Endothelial cell of umbilical vein (primary cell): ENCODE results near the gene RBPJ. TPM values are rescaled to one million over a fixed set of nuclear protein-coding genes. Genes with fewer than 3 reads are reported as not detected.

Source experiments
- BruUV-seq: library from RNA; stranded (reverse); fragments of 400-500 nt; replicated peaks from 2 replicates; lab custom pipeline; 2021; lab: Mats Ljungman, UMichigan
- CTCF ChIA-PET: fragments of 300-600, 350-600 bp; sonication (Branson Sonifier 250); formaldehyde crosslinking; loops from one replicate; lab custom pipeline; 2021; ENCODE audit warnings: antibody characterized with exemption, inconsistent platforms; lab: Charles Lee
- POLR2A ChIA-PET: fragments of 300-600, 350-600 bp; sonication (Branson Sonifier 250); formaldehyde crosslinking; loops from one replicate; lab custom pipeline; 2021; ENCODE audit warnings: antibody characterized with exemption, inconsistent platforms; lab: Charles Lee
- DNase-seq: peaks from one replicate; pipeline ENCODE4 v3.0.0-alpha.2; 2011; ENCODE audit warnings: low read depth, low spot score
- FAIRE-seq: peaks from 2 replicates; lab custom pipeline; 2011; peaks lifted over from hg19 to GRCh38; lab: Jason Lieb, UNC
- H2AFZ ChIP-seq: 2 replicates; pipeline ENCODE4 v1.6.0; 2012; ENCODE audit warnings: low read depth, low read length, control low read depth, inconsistent platforms
- H3K27ac ChIP-seq: 2 replicates; pipeline ENCODE4 v1.5.1; 2011; ENCODE audit warnings: low read depth, mild to moderate bottlenecking, control low read depth, low read length, moderate library complexity; ENCODE audit not compliant: insufficient read depth
- H3K27me3 ChIP-seq, 2 experiments: 2 replicates each; pipeline versions ENCODE4 v1.6.0 to v1.6.1; 2011; ENCODE audit warnings: low read length in 2 of 2, mixed read lengths in 1 of 2; ENCODE audit not compliant: control insufficient read depth in 2 of 2, insufficient read depth in 2 of 2
- H3K36me3 ChIP-seq, 2 experiments: 2 replicates in 1 of 2; 3 replicates in 1 of 2; pipeline ENCODE4 v1.5.1; 2011; ENCODE audit warnings: low read length in 2 of 2, mild to moderate bottlenecking in 1 of 2, moderate library complexity in 1 of 2; ENCODE audit not compliant: control insufficient read depth in 2 of 2, insufficient read depth in 2 of 2; ENCODE audit errors: extremely low read depth in 1 of 2
- H3K4me1 ChIP-seq: 3 replicates; pipeline ENCODE4 v1.5.1; 2011; ENCODE audit warnings: mild to moderate bottlenecking, low read length; ENCODE audit not compliant: control insufficient read depth, insufficient read depth; ENCODE audit errors: extremely low read depth
- H3K4me2 ChIP-seq: 2 replicates; pipeline ENCODE4 v1.6.1; 2011; ENCODE audit warnings: low read length, control low read depth, mixed read lengths; ENCODE audit not compliant: insufficient read depth
- H3K4me3 ChIP-seq, 3 experiments: fragments of 200-600 bp in 1 of 3; sonication (generic), shearing (Covaris generic) in 1 of 3; replicated peaks in 1 of 3; 2 replicates each; pipeline ENCODE4 v1.5.1; 2011 to 2016; ENCODE audit warnings: control low read depth in 3 of 3, low read length in 3 of 3, mild to moderate bottlenecking in 2 of 3, inconsistent platforms in 1 of 3, low read depth in 1 of 3, moderate library complexity in 1 of 3; ENCODE audit not compliant: insufficient read depth in 1 of 3
- H3K79me2 ChIP-seq: 2 replicates; pipeline ENCODE4 v1.6.0; 2012; ENCODE audit warnings: low read length, inconsistent platforms; ENCODE audit not compliant: control insufficient read depth, insufficient read depth
- H3K9ac ChIP-seq: replicated peaks from 2 replicates; pipeline ENCODE3; 2011; ENCODE audit warnings: low read length, control low read depth; ENCODE audit not compliant: insufficient read depth; ENCODE audit errors: extremely low read depth
- H3K9me1 ChIP-seq: replicated peaks from 3 replicates; pipeline ENCODE4 v1.6.0; 2011; ENCODE audit warnings: mild to moderate bottlenecking, low read length; ENCODE audit not compliant: control insufficient read depth, insufficient read depth; ENCODE audit errors: extremely low read depth
- H3K9me3 ChIP-seq: replicated peaks from 2 replicates; pipeline ENCODE4 v1.5.1; 2012; ENCODE audit warnings: low read length, inconsistent platforms; ENCODE audit not compliant: control insufficient read depth, insufficient read depth
- H4K20me1 ChIP-seq: replicated peaks from 2 replicates; pipeline ENCODE3; 2011; ENCODE audit warnings: mild to moderate bottlenecking, low read length; ENCODE audit not compliant: control insufficient read depth, insufficient read depth; ENCODE audit errors: extremely low read depth
- CTCF ChIP-seq, 2 donors: IDR thresholded peaks; 1 replicate in 1 of 2; 2 replicates in 1 of 2; pipeline ENCODE4 v1.5.1; 2011; ENCODE audit warnings: low read length in 2 of 2, mild to moderate bottlenecking in 2 of 2, moderate library complexity in 2 of 2, control low read depth in 1 of 2, inconsistent platforms in 1 of 2, low read depth in 1 of 2; ENCODE audit not compliant: insufficient read depth in 1 of 2; ENCODE audit errors: extremely low read depth in 1 of 2
- EZH2 ChIP-seq: IDR thresholded peaks from 2 replicates; pipeline ENCODE4 v1.6.1; 2012; ENCODE audit warnings: borderline replicate concordance, low read depth, mild to moderate bottlenecking, moderate library complexity, low read length, inconsistent platforms; ENCODE audit not compliant: severe bottlenecking
- FOS ChIP-seq: IDR thresholded peaks from 2 replicates; pipeline ENCODE4 v1.6.1; 2011; ENCODE audit warnings: mild to moderate bottlenecking, low read length, moderate library complexity, borderline replicate concordance; ENCODE audit not compliant: insufficient read depth
- GATA2 ChIP-seq: IDR thresholded peaks from 2 replicates; pipeline ENCODE4 v1.7.0; 2011; ENCODE audit warnings: low read depth, mild to moderate bottlenecking, moderate library complexity, mixed read lengths, low read length; ENCODE audit not compliant: insufficient read length, insufficient read depth
- JUN ChIP-seq: IDR thresholded peaks from 2 replicates; pipeline ENCODE4 v1.6.1; 2011; ENCODE audit warnings: borderline replicate concordance, low read depth; ENCODE audit not compliant: insufficient read length, insufficient read depth
- MAX ChIP-seq: IDR thresholded peaks from 2 replicates; pipeline ENCODE4 v1.6.1; 2011; ENCODE audit not compliant: insufficient read depth, insufficient read length
- MYC ChIP-seq: IDR thresholded peaks from one replicate; pipeline ENCODE4 v1.6.1; 2011; ENCODE audit warnings: mild to moderate bottlenecking, low read depth, low read length
- POLR2A ChIP-seq: IDR thresholded peaks from 2 replicates; pipeline ENCODE4 v1.6.1; 2012; ENCODE audit warnings: low read depth, mild to moderate bottlenecking, control low read depth, low read length
- POLR2AphosphoS5 ChIP-seq: IDR thresholded peaks from 2 replicates; pipeline ENCODE4 v1.6.1; 2012; ENCODE audit warnings: low read depth, mild to moderate bottlenecking, control low read depth, low read length, moderate library complexity; ENCODE audit not compliant: insufficient read depth
- dilution Hi-C: fragments of 300-500 bp; cut with MboI; formaldehyde crosslinking; loops from one replicate; pipeline ENCODE4 v1.15.0; 2019; ENCODE audit warnings: low sequenced_read_pairs; ENCODE audit not compliant: extremely low pct_ligation_motif_present
- intact Hi-C: fragments of 100-400 bp; cut with micrococcal nuclease; formaldehyde crosslinking; loops from one replicate; pipeline ENCODE4 v1.10.0; 2022
- polyA plus RNA-seq, 4 experiments: library from polyadenylated mRNA; depleted of rRNA in 3 of 4; stranded (reverse) in 3 of 4; unstranded in 1 of 4; fragments of >200 nt; gene quantifications; 2 replicates each; pipeline versions ENCODE4 v1.2.1 to v1.2.3, GENCODE V29; 2011 to 2012; ENCODE audit warnings: missing spikeins in 1 of 4
- total RNA-seq: library from RNA; stranded (reverse); gene quantifications from 2 replicates; pipeline ENCODE4 v1.2.3, GENCODE V29; 2021

RBPJ gene
- total and polyA plus RNA-seq, 2 donors (not counting 3 experiments of a cell fraction or from before 2014, with no cell fraction given), result 17.0 to 42.9 TPM

- no peaks in the 10 kb centered on the region for H3K9me1 ChIP-seq
- no peak overlapping the region for H2AFZ ChIP-seq
- H3K4me1 ChIP-seq, result no peaks in the 10 kb centered on the region
- TF ChIP-seq POLR2A (no peak), EZH2 (no peak), POLR2AphosphoS5 (no peak), MYC (no peak), CTCF (IDR thresholded peaks at IDR 0.05; ENCODE audit: extremely low read depth in 1 of 2, insufficient read depth in 1 of 2, low read depth in 1 of 2, low read length in 2 of 2) (no peak), JUN (no peak), MAX (no peak), FOS (no peak), GATA2 (no peak)
- intact Hi-C loops (no loop called here), dilution Hi-C loops (no loop called here)
- no peak for DNase-seq
- H3K27me3 ChIP-seq, result no peaks in the 10 kb centered on the region
- ChIA-PET CTCF (interaction anchor here (1.4 kb wide), 1 partner anchor 294 kb away, joined by 6 read pairs; no protein-coding TSS in a partner anchor), POLR2A (no interaction called here)
- H4K20me1 ChIP-seq, result no peaks in the 10 kb centered on the region
- H3K9me3 ChIP-seq, result no peaks in the 10 kb centered on the region
- BruUV-seq, result no TSS peak
- H3K36me3 ChIP-seq, result peaks cover 3 to 4% of the 10 kb centered on the region in 2 experiments
- no peak for FAIRE-seq
- H3K4me2 ChIP-seq, result no peak overlapping the region
- H3K79me2 ChIP-seq, result no peaks in the 10 kb centered on the region
- H3K9ac ChIP-seq, result no peak overlapping the region
- H3K4me3 ChIP-seq, result no peak overlapping the region
- H3K27ac ChIP-seq, result no peak overlapping the region
Observed at GRCh38 chr4:26424838-26425237, 104.0 kb downstream of the RBPJ start.
